ENCODE results near the gene MACROD2.

Gene MACROD2

GRCh38 chr20:15447549-15447948, 1452.2 kb downstream of the MACROD2 start:
- DNase-seq (ENCODE audit: low spot score): no peak

GRCh38 chr20:15449061-15449460, 1453.7 kb downstream of the MACROD2 start:
- DNase-seq (ENCODE audit: low spot score): no peak

- no peak for DNase-seq (ENCODE audit: low spot score)
Observed at GRCh38 chr20:15451241-15451640, 1455.9 kb downstream of the MACROD2 start.

GRCh38 chr20:15455279-15455678, 1460.0 kb downstream of the MACROD2 start:
- no peak for DNase-seq (ENCODE audit: low spot score)

GRCh38 chr20:15461938-15462337, 1466.6 kb downstream of the MACROD2 start:
- DNase-seq (ENCODE audit: low spot score): no peak

- no peak for DNase-seq (ENCODE audit: low spot score)
Observed at GRCh38 chr20:15475483-15475882, 1480.2 kb downstream of the MACROD2 start.

- no peak for DNase-seq (ENCODE audit: low spot score)
Observed at GRCh38 chr20:15476186-15476585, 1480.9 kb downstream of the MACROD2 start.

GRCh38 chr20:15476781-15477180, 1481.5 kb downstream of the MACROD2 start:
- DNase-seq (ENCODE audit: low spot score): no peak

GRCh38 chr20:15482525-15482924, 1487.2 kb downstream of the MACROD2 start:
- DNase-seq (ENCODE audit: low spot score): no peak

- DNase-seq (ENCODE audit: low spot score): no peak
Observed at GRCh38 chr20:15485519-15485918, 1490.2 kb downstream of the MACROD2 start.

- DNase-seq (ENCODE audit: low spot score): no peak
Observed at GRCh38 chr20:15487030-15487429, 1491.7 kb downstream of the MACROD2 start.

GRCh38 chr20:15487682-15488081, 1492.4 kb downstream of the MACROD2 start:
- DNase-seq (ENCODE audit: low spot score): no peak

GRCh38 chr20:15491575-15491974, 1496.3 kb downstream of the MACROD2 start:
- DNase-seq (ENCODE audit: low spot score): no peak

GRCh38 chr20:15494851-15495250, 1499.5 kb downstream of the MACROD2 start:
- DNase-seq (ENCODE audit: low spot score): no peak

GRCh38 chr20:15496501-15497039, 1501.3 kb downstream of the MACROD2 start:
- DNase-seq (ENCODE audit: low spot score): no peak

GRCh38 chr20:15498926-15499325, 1503.6 kb downstream of the MACROD2 start:
- DNase-seq (ENCODE audit: low spot score): no peak

GRCh38 chr20:15506311-15506710, 1511.0 kb downstream of the MACROD2 start:
- DNase-seq (ENCODE audit: low spot score): no peak

- DNase-seq (ENCODE audit: low spot score): no peak
Observed at GRCh38 chr20:15507151-15507550, 1511.8 kb downstream of the MACROD2 start.

- no peak for DNase-seq (ENCODE audit: low spot score)
Observed at GRCh38 chr20:15511551-15511950, 1516.2 kb downstream of the MACROD2 start.

GRCh38 chr20:15512916-15513315, 1517.6 kb downstream of the MACROD2 start:
- DNase-seq (ENCODE audit: low spot score): no peak

- no peak for DNase-seq (ENCODE audit: low spot score)
Observed at GRCh38 chr20:15515691-15516090, 1520.4 kb downstream of the MACROD2 start.

GRCh38 chr20:15520930-15521524, 1525.7 kb downstream of the MACROD2 start:
- DNase-seq (ENCODE audit: low spot score): no peak

- no peak for DNase-seq (ENCODE audit: low spot score)
Observed at GRCh38 chr20:15523400-15523799, 1528.1 kb downstream of the MACROD2 start.

- DNase-seq (ENCODE audit: low spot score): no peak
Observed at GRCh38 chr20:15528391-15529111, 1533.2 kb downstream of the MACROD2 start.

All from kidney capillary endothelial cell (primary cell).